Stimulated activated CD4-positive, alpha-beta T cell treated with anti-CD3 and anti-CD28 coated beads, Interleukin-1b, Interleukin-23, amount 100 ng/mL, for 1 hour (primary cell): ENCODE results near the gene NLRP9.

Source experiments
- DNase-seq, 2 donors: peaks; one replicate each; pipeline ENCODE4 v3.0.0-alpha.2; 2020; ENCODE audit warnings: low read depth in 2 of 2

The NLRP9 gene

DNA sequence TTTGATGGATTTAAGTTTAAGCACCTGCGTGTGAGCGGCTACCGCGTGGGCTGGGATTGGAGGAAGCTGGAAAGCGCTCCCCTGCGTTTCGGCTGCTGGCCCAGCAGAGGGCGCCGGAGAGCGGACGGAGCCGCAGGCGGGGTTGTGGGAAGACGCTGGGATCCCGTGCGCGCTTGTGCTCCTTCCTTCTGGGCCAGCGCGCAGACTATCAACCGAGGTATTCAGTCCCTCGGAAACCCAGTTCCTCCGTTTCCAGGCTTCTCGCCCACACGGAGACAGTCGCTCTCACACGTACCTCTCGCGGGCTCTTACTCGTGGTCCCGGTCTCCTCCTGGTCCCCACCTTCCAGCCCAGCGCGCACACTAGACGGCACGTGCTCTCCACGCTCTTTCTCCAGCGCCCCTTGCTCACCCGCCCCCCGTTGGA is 34.4 kb downstream of the NLRP9 start:
- peak in 1 of 2 donors; percentile 29 for DNase-seq

DNA sequence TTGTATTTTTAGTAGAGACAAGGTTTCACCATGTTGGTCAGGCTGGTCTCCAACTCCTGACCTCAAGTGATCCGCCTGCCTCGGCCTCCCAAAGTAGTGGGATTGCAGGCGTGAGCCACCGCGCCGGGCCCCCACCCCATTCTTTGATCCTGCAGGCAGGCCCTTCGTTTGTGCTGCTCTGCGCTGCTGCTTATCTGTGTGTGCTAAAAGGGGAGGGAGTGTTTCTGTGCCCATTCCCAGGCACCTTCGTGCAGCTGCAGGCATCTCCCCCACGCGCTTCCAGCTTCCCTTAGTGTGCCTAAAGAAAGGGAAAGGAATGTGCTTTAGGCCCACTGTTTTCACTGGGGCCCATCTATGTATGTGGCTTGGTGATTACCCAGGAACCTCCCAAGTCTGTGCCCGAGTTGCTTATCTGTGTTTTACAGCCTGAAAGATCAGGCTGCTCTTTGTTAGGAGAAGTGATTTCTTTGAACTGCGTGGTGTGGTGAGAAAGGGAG is 36.0 kb downstream of the NLRP9 start:
- DNase-seq = no peak

DNA sequence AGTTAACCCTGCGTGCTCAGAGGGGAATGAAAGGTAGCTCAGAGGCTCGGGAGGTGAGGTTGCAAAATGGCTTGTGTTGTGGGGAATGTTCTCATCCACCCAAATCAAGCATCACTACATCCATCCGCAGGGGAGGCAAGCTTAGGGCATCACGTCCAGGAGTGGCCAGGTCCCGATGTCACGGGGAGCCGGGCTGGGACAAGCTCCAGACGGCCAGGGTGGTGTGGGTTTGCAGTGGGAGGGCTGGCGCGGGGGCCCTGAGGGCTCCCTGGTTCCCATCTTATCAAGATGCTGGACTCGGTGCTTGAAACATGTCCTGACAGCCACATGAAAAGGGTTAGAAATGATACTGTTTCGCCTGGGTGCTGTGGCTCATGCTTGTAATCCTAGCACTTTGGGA is 37.4 kb downstream of the NLRP9 start:
- DNase-seq = no peak

- no peak for DNase-seq
These were observed 39.0 kb downstream of the NLRP9 start for GRCh38 chr19:55699221-55699620.

- no peak for DNase-seq
These were observed 39.9 kb downstream of the NLRP9 start for GRCh38 chr19:55698256-55698655.

- no peak for DNase-seq
These were observed 40.5 kb downstream of the NLRP9 start for GRCh38 chr19:55697698-55698097.

- DNase-seq = no peak
These were observed 41.1 kb downstream of the NLRP9 start for GRCh38 chr19:55697069-55697440.

- no peak for DNase-seq
These were observed 41.7 kb downstream of the NLRP9 start for GRCh38 chr19:55696301-55697068.

- no peak for DNase-seq
These were observed 42.5 kb downstream of the NLRP9 start for GRCh38 chr19:55695511-55696290.

- DNase-seq = no peak
These were observed 43.3 kb downstream of the NLRP9 start for GRCh38 chr19:55694656-55695491.

- DNase-seq = no peak
These were observed 44.0 kb downstream of the NLRP9 start for GRCh38 chr19:55694241-55694655.

DNA sequence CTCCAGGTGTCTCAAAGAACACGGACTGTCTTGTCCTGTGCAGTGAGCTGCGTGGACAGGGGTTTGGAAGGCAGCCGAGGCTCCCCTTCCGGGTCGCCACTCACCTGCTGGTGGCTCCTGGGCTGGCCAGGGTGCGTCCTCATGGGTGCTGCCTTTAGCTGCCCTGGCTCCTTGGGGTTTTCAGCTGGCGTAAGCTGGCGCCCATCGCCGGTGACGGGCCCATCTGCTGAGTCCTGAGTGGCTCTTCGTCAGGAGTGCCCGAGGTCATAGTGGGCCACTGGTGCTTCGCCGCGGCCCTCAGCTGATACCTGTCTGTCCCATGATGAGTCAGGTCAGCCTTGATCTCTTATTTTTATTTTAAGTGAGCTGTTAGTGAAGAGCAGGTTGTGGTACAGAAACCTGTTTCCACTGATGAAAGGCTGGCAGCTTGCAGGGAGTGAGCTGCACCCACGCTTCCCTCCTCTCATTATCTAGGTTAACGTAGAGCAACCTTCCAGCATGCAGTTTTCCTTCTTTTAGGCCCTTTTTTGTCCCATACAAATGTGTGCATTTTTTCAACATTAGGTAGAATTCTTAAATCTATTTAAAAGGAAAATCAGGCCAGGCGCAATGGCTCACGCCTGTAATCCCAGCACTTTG is 44.7 kb downstream of the NLRP9 start:
- no peak for DNase-seq

GRCh38 chr19:55692681-55693081 is 45.5 kb downstream of the NLRP9 start:
- no peak for DNase-seq

- no peak for DNase-seq
These were observed 46.4 kb downstream of the NLRP9 start for GRCh38 chr19:55691561-55692481.

DNA sequence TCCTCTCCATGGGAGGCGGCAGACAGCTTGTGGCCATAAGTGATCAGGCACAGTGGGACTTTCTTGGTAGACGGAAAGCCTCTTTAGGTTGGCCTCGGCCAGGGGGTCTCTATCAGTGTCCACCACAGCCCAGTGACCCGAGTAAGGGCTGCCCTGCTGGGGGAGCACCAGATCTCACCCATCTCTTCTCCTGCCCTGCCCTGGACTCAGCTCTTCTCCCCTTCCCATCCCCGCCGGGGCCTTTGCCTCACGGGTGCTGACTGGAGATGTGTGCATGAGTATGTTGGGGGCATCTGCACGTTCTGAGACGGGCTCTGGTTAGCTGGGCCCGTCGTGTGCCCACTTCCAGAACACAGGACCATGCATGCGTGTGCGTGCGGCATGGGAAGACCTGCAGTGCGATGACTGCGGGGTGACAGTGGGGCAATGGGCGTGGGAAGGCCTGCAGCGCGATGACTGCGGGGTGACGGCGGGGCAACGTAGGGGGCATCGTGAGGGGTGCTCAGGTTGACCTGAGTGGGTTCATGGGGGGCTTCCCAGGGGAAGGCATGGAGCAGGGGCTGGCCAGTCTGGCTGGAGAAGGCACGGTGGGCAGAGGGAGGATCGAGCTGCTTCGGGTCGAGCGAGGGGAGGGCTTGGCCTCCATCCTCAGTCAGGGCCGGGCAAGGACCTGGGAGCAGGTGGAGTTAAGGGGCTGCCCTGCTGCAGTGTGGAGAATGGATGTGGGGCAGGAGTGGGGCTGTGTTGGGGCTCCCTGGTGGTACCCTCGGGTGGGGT is 47.2 kb downstream of the NLRP9 start:
- DNase-seq = no peak

GRCh38 chr19:55690109-55690768 is 48.0 kb downstream of the NLRP9 start:
- no peak for DNase-seq

- DNase-seq = no peak
These were observed 48.6 kb downstream of the NLRP9 start for GRCh38 chr19:55689411-55690108.

GRCh38 chr19:55688422-55689218 is 49.6 kb downstream of the NLRP9 start:
- DNase-seq = no peak
